ENCODE data around the gene FAM110A.

Gene FAM110A

GRCh38 chr20:819680-820322, 13.7 kb upstream of the FAM110A start:
- no peak for DNase-seq (ENCODE audit: low read depth)
- TF ChIP-seq, protein P1, sequence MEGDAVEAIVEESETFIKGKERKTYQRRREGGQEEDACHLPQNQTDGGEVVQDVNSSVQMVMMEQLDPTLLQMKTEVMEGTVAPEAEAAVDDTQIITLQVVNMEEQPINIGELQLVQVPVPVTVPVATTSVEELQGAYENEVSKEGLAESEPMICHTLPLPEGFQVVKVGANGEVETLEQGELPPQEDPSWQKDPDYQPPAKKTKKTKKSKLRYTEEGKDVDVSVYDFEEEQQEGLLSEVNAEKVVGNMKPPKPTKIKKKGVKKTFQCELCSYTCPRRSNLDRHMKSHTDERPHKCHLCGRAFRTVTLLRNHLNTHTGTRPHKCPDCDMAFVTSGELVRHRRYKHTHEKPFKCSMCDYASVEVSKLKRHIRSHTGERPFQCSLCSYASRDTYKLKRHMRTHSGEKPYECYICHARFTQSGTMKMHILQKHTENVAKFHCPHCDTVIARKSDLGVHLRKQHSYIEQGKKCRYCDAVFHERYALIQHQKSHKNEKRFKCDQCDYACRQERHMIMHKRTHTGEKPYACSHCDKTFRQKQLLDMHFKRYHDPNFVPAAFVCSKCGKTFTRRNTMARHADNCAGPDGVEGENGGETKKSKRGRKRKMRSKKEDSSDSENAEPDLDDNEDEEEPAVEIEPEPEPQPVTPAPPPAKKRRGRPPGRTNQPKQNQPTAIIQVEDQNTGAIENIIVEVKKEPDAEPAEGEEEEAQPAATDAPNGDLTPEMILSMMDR (IDR thresholded peaks at IDR 0.05; ENCODE audit: control insufficient read depth, extremely low read depth, insufficient read depth): no peak
- no peak overlapping the region for H3K4me3 ChIP-seq (ENCODE audit: low read depth, low read length)

DNA sequence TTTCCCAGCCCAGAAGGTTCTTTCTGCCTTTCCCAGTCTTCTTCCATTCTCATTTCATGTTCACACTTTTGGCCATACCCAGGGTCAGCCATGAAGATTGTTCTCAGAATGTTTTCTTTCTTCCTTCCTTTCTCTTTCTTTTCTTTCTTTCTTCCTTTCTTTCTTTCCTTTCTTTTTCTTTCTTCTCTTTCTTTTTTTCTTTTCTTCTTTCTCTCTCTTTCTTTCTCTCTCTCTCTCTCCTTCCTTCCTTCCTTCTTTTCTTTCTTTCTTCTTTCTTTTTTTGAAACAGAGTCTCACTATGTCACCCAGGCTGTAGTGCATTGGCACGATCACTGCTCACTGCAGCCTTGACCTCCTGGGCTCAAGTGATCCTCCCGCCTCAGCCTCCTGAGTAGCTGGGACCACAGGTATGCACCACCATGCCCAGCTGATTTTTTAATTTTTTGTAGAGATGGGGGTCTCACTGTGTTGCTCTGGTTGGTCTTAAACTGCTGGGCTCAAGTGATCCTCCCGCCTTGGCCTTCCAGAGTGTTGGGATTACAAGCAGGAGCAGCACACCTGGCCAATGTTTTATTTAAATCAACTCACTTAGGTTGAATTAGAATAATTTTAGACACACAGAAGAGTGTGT, 13.1 kb upstream of the FAM110A start:
- no peak for DNase-seq (ENCODE audit: low read depth)
- no peak overlapping the region for H3K4me3 ChIP-seq (ENCODE audit: low read depth, low read length)
- TF ChIP-seq, protein P1 (IDR thresholded peaks at IDR 0.05; ENCODE audit: control insufficient read depth, extremely low read depth, insufficient read depth): no peak

GRCh38 chr20:821046-821730, 12.3 kb upstream of the FAM110A start:
- H3K4me3 ChIP-seq (ENCODE audit: low read depth, low read length): no peak overlapping the region
- no peak for DNase-seq (ENCODE audit: low read depth)
- TF ChIP-seq, protein P1 (IDR thresholded peaks at IDR 0.05; ENCODE audit: control insufficient read depth, extremely low read depth, insufficient read depth): no peak

DNA sequence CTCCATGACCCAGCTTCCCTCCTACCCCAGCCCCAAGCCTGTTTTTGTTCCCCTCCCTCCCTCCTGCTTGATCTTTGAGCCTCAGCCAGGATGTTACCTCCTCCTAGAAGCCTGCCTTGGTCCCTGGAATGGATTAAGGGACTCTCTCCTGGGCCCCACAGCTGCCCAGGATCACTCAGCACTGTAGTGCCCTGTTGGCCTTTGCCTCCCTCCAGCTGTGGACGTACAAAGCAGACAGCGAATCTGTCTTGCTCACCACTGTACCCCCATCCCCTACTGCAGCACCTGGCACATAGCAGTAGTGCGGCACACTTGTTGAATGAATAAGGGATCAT, 11.8 kb upstream of the FAM110A start:
- H3K4me3 ChIP-seq (ENCODE audit: low read depth, low read length): no peak overlapping the region
- DNase-seq (ENCODE audit: low read depth): no peak
- TF ChIP-seq, protein P1 (IDR thresholded peaks at IDR 0.05; ENCODE audit: control insufficient read depth, extremely low read depth, insufficient read depth): no peak

DNA sequence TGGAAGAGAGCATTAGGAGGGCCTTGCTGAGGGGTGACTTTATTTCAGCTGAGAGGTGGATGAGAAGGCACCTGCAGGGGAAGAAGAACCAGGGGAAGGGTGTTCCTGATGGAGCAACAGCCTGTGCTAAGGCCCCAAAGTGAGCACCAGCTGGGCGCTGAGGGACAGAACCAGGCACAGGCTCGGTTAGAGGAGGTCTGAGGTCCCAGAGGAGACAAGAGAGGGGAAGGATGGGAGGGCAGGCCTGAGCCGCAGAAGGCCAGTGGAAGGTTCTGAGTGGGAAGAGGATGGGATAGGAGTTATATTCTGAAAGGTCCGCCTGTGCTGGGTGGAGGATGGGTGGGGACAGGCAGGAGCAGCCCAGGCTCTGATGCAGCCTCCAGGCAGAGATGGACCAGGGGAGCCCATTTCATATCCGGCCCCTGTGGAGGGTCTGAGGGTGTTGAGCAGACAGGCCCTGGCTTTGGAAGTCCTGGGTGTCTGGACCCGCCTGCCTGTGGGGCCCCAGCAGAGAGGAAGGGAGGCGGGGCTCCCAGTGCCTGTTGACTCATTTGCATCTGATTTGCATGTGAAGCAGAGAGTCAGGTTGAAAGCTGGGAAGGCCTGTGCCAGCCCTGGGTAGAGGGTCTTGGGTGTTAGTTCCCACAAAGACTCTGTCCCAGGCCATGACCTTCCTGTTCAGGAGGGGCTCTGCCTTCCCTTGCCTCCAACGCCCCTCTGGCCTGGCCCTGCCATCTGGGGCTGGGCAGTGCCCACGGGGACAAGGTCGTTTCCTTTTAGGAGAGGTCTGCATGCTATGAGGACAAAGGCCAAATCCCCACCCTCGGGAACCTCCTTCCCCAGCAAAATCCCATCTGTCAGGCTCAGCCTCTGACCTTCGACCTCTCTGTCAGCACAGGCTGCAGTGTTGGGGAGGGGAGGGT, 10.6 kb upstream of the FAM110A start:
- no peak for DNase-seq (ENCODE audit: low read depth)
- no peak overlapping the region for H3K4me3 ChIP-seq (ENCODE audit: low read depth, low read length)
- TF ChIP-seq, protein P1 (IDR thresholded peaks at IDR 0.05; ENCODE audit: control insufficient read depth, extremely low read depth, insufficient read depth): no peak

DNA sequence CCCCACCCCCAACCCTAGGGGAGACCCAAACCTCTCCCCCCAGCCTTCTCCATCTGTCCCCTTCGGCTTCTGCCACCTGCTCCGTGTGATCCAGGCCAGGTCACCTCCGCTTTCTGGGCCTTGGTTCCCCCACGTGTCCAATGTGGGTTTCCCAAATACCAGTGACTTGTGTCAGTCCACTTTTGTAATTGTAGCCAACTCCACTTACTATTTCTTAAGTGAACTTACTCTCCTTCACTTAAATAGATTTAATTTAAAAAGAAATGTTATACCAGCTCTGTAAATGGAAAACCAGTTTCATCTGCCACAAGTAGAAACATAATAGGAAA, 10.0 kb upstream of the FAM110A start:
- H3K4me3 ChIP-seq (ENCODE audit: low read depth, low read length): no peak overlapping the region
- no peak for DNase-seq (ENCODE audit: low read depth)
- TF ChIP-seq, protein P1 (IDR thresholded peaks at IDR 0.05; ENCODE audit: control insufficient read depth, extremely low read depth, insufficient read depth): no peak

All from LNCaP clone FGC (cell line).